K562 (cell line): ENCODE measurements around the gene SIM1. TPM values are rescaled to one million over a fixed set of nuclear protein-coding genes. Genes with fewer than 3 reads are reported as not detected.

Source experiments
- AFF1 ChIP-seq, 2 experiments: fragments of 450-650 bp; IDR thresholded peaks; 2 replicates each; pipeline ENCODE4 v1.6.1; 2018; ENCODE audit warnings: mild to moderate bottlenecking in 2 of 2, low read depth in 1 of 2; ENCODE audit not compliant: partially characterized antibody in 2 of 2
- ATF1 ChIP-seq, 2 experiments: fragments of 450-650 bp in 1 of 2; IDR thresholded peaks; 2 replicates each; pipeline ENCODE4 v1.6.1; 2016; ENCODE audit warnings: missing compliant biosample characterization in 1 of 2, missing genetic modification characterization in 1 of 2
- E2F6 ChIP-seq, 2 experiments: IDR thresholded peaks; 2 replicates each; pipeline ENCODE4 v1.6.1; 2011; ENCODE audit warnings: borderline replicate concordance in 1 of 2, control low read depth in 1 of 2, low read depth in 1 of 2, low read length in 1 of 2, mild to moderate bottlenecking in 1 of 2, mixed read lengths in 1 of 2, moderate library complexity in 1 of 2; ENCODE audit not compliant: insufficient read depth in 1 of 2, insufficient read length in 1 of 2, poor library complexity in 1 of 2, severe bottlenecking in 1 of 2; ENCODE audit errors: extremely low read depth in 1 of 2
- HINFP ChIP-seq: fragments of 450-650 bp; conservative IDR thresholded peaks from 2 replicates; pipeline ENCODE4 v1.6.1; 2016; ENCODE audit warnings: missing genetic modification characterization, low read depth, mild to moderate bottlenecking, control low read depth, missing compliant biosample characterization
- REST ChIP-seq, 2 experiments: fragments of 450-650 bp; formaldehyde crosslinking in 1 of 2; IDR thresholded peaks; 2 replicates each; pipeline versions ENCODE4 v1.4.0 to v1.6.1; 2014 to 2020; ENCODE audit warnings: mild to moderate bottlenecking in 2 of 2, borderline replicate concordance in 1 of 2, low read depth in 1 of 2
- STAG1 ChIP-seq: sonication (generic); formaldehyde crosslinking; IDR thresholded peaks from 2 replicates; pipeline ENCODE4 v1.5.0; 2020; ENCODE audit warnings: missing genetic modification reagents, borderline replicate concordance
- ZBTB17 ChIP-seq: fragments of 450-650 bp; formaldehyde crosslinking; IDR thresholded peaks from 2 replicates; pipeline ENCODE4 v1.4.0; 2020; ENCODE audit warnings: mild to moderate bottlenecking
- ZNF449 ChIP-seq: fragments of 250-450 bp; sonication (Bioruptor Pico); IDR thresholded peaks from 2 replicates; pipeline ENCODE4 v1.8.0; 2022; ENCODE audit warnings: moderate library complexity, mild to moderate bottlenecking, inconsistent platforms
- polyA plus RNA-seq, 8 experiments: library from polyadenylated mRNA; depleted of rRNA in 4 of 8; stranded (reverse) in 5 of 8; unstranded in 3 of 8; fragments of >200 nt; fragmentation: Nextera tagmentation in 2 of 8; fragmentation: Illumina TruSeq in 1 of 8; extraction: Ambion mirVana in 2 of 8; extraction: Trizol in 1 of 8; gene quantifications; 2 replicates each; pipeline versions ENCODE4 v1.2.1 to v1.2.3, GENCODE V29; 2011 to 2014; ENCODE audit warnings: inconsistent platforms in 1 of 8, missing spikeins in 1 of 8
- total RNA-seq, 7 experiments: library from RNA; depleted of rRNA in 6 of 7; stranded (reverse); fragments of >200 nt in 6 of 7; fragmentation: Illumina TruSeq in 2 of 7; extraction: Trizol in 2 of 7; gene quantifications; 2 replicates each; pipeline versions ENCODE4 v1.2.1 to v1.2.3, GENCODE V29; 2011 to 2021; ENCODE audit warnings: low replicate concordance in 1 of 7

The SIM1 gene
- total and polyA plus RNA-seq, 9 of the 15 experiments (the other 6 are each of a cell fraction or from before 2014, with no cell fraction given), result not detected

GRCh38 chr6:100440935-100441334 lies 23.8 kb downstream of the SIM1 start (continued):
- TF ChIP-seq AFF1 (IDR thresholded peaks at IDR 0.05; ENCODE audit: low read depth in 1 of 2, partially characterized antibody in 2 of 2) (no peak), ATF1 (CRISPR knock-in tag; IDR thresholded peaks at IDR 0.05) (no peak), ATF1 (tag; IDR thresholded peaks at IDR 0.05) (no peak), HINFP (tag) (no peak), E2F6 (IDR thresholded peaks at IDR 0.05; ENCODE audit: borderline replicate concordance in 1 of 2, extremely low read depth in 1 of 2, insufficient read depth in 1 of 2, insufficient read length in 1 of 2, low read depth in 1 of 2, low read length in 1 of 2, poor library complexity in 1 of 2, severe bottlenecking in 1 of 2) (no peak), REST (IDR thresholded peaks at IDR 0.05; ENCODE audit: borderline replicate concordance) (no peak), REST (CRISPR knock-in tag; IDR thresholded peaks at IDR 0.05; ENCODE audit: low read depth) (no peak), ZBTB17 (CRISPR knock-in tag) (no peak), STAG1 (CRISPR knock-in tag) (no peak), ZNF449 (no peak)
